Activated CD8-positive, alpha-beta T cell treated with anti-CD3 and anti-CD28 coated beads, Interleukin-2, amount 10 ng/mL, durations not matched to agents 7 days and 5 days (primary cell): ENCODE measurements around the gene CD69. TPM values are rescaled to one million over a fixed set of nuclear protein-coding genes. Genes with fewer than 3 reads are reported as not detected.
"Not testable (repeated sequence)": the region's sequence is repeated elsewhere in the genome, so short reads cannot be mapped to it uniquely, and the experiment has no call there.

ENCODE experiments used
- ATAC-seq: fragments of 150-1000 bp; cut with Tn5 transposase; one replicate; pipeline ENCODE4 v1.10.0; 2021; ENCODE audit warnings: moderate library complexity
- CTCF ChIA-PET: fragments of 350-600 bp; sonication (Branson Sonifier 250); formaldehyde crosslinking; loops from one replicate; lab custom pipeline; 2021; ENCODE audit warnings: antibody characterized with exemption; lab: Charles Lee
- POLR2A ChIA-PET: fragments of 350-600 bp; sonication (Branson Sonifier 250); formaldehyde crosslinking; loops from one replicate; lab custom pipeline; 2021; ENCODE audit warnings: antibody characterized with exemption; lab: Charles Lee
- DNase-seq: peaks from one replicate; pipeline ENCODE4 v3.0.0-alpha.2; 2020
- H3K27ac Mint-ChIP-seq: one replicate; pipeline ENCODE4 v1.8.0; 2021; ENCODE audit warnings: mild to moderate bottlenecking, mixed read lengths
- H3K27me3 Mint-ChIP-seq: one replicate; pipeline ENCODE4 v1.8.0; 2021; ENCODE audit warnings: low read depth, mixed read lengths
- H3K36me3 Mint-ChIP-seq: one replicate; pipeline ENCODE4 v1.8.0; 2021; ENCODE audit warnings: low read depth, mixed read lengths
- H3K4me1 Mint-ChIP-seq: one replicate; pipeline ENCODE4 v1.8.0; 2021; ENCODE audit warnings: low read depth, mixed read lengths
- H3K4me3 Mint-ChIP-seq: one replicate; pipeline ENCODE4 v1.8.0; 2021; ENCODE audit warnings: mild to moderate bottlenecking, mixed read lengths
- H3K9me3 Mint-ChIP-seq: one replicate; pipeline ENCODE4 v1.8.0; 2022; ENCODE audit warnings: mixed read lengths; ENCODE audit not compliant: insufficient read depth
- total RNA-seq, 2 experiments: library from RNA; stranded (reverse); gene quantifications; one replicate each; pipeline ENCODE4 v1.2.3, GENCODE V29; 2021

The CD69 gene
- total RNA-seq, 2 experiments from 2014 or later = 115 to 116 TPM

GRCh38 chr12:9707864-9708808 lies 52.6 kb downstream of the CD69 start:
- ChIA-PET POLR2A (interaction anchor here (0.6 to 1.6 kb wide), 13 partner anchors 9 to 77 kb away, joined by 3 to 9 read pairs (median 4); partner anchors contain the start of gene CLEC2D), CTCF (interaction anchor here (0.7 to 7.8 kb wide), 40 partner anchors 8 to 377 kb away, joined by 3 to 91 read pairs (median 5); partner anchors contain the start of gene CLECL1)
- DNase-seq = peak; percentile 81
- Mint-ChIP-seq H3K27me3 (no peaks in the 10 kb centered on the region), H3K4me1 (peaks cover 48% of the 10 kb centered on the region), H3K27ac (peak overlapping the region; percentile 85), H3K4me3 (peak overlapping the region; percentile 55), H3K36me3 (peaks cover 40% of the 10 kb centered on the region), H3K9me3 (peaks cover 10% of the 10 kb centered on the region)
- ATAC-seq = peak; percentile 84

GRCh38 chr12:9707356-9707755 lies 53.3 kb downstream of the CD69 start:
- H3K9me3 Mint-ChIP-seq = peaks cover 10% of the 10 kb centered on the region
- peaks cover 40% of the 10 kb centered on the region for H3K36me3 Mint-ChIP-seq
- ChIA-PET POLR2A (interaction anchor here (0.9 to 1.6 kb wide), 4 partner anchors 8 to 76 kb away, joined by 3 read pairs; partner anchors contain the start of gene CLECL1), CTCF (interaction anchor here (0.9 to 7.8 kb wide), 17 partner anchors 8 to 102 kb away, joined by 3 to 91 read pairs (median 6); partner anchors contain the start of gene CLECL1)
- H3K4me3 Mint-ChIP-seq = peak overlapping the region; percentile 55
- H3K27me3 Mint-ChIP-seq = no peaks in the 10 kb centered on the region
- DNase-seq (no peak), ATAC-seq (no peak)
- H3K4me1 Mint-ChIP-seq = peaks cover 54% of the 10 kb centered on the region
- H3K27ac Mint-ChIP-seq = peak overlapping the region; percentile 85

- H3K27ac Mint-ChIP-seq = no peak overlapping the region
- H3K4me3 Mint-ChIP-seq = no peak overlapping the region
- CTCF ChIA-PET = interaction anchor here (0.9 to 7.8 kb wide), 9 partner anchors 9 to 72 kb away, joined by 3 to 91 read pairs (median 6); partner anchors contain the start of gene CLECL1
Measured at GRCh38 chr12:9706086-9706685, 54.5 kb downstream of the CD69 start.

GRCh38 chr12:9704561-9704960 lies 56.1 kb downstream of the CD69 start:
- peaks cover 10% of the 10 kb centered on the region for H3K9me3 Mint-ChIP-seq
- H3K27ac Mint-ChIP-seq, H3K4me3 Mint-ChIP-seq, ATAC-seq, POLR2A ChIA-PET, H3K27me3 Mint-ChIP-seq, DNase-seq: not testable (repeated sequence)
- peaks cover 45% of the 10 kb centered on the region for H3K36me3 Mint-ChIP-seq
- peaks cover 76% of the 10 kb centered on the region for H3K4me1 Mint-ChIP-seq
- CTCF ChIA-PET = interaction anchor here (1.2 kb wide), 1 partner anchor 70 kb away, joined by 5 read pairs; no protein-coding TSS in a partner anchor

More at GRCh38 chr12:9706086-9706685, 54.5 kb downstream of the CD69 start:
- peaks cover 10% of the 10 kb centered on the region for H3K9me3 Mint-ChIP-seq
- H3K4me1 Mint-ChIP-seq = peaks cover 66% of the 10 kb centered on the region
- H3K36me3 Mint-ChIP-seq = peaks cover 37% of the 10 kb centered on the region
- no peaks in the 10 kb centered on the region for H3K27me3 Mint-ChIP-seq
- no peak for DNase-seq
- ATAC-seq = no peak
- POLR2A ChIA-PET = interaction anchor here (0.7 to 0.9 kb wide), 3 partner anchors 11 to 52 kb away, joined by 3 read pairs; partner anchors contain the start of gene CLECL1

Other genes with a start within 250 kb of the CD69 start
- 1 to 10 TPM; 6.0 to 6.3 TPM for gene KLRB1, start 153.0 kb downstream of the CD69 start, total RNA-seq
- 100 to 1,000 TPM; 277 to 282 TPM for gene CLEC2D, start 91.2 kb downstream of the CD69 start, total RNA-seq
- gene CLECL1, start 27.8 kb downstream of the CD69 start, total RNA-seq = 1 to 10 TPM; 1.3 to 1.6 TPM
- gene KLRF1, start 66.6 kb upstream of the CD69 start, total RNA-seq = under 1 TPM in 1 of 2 experiments, not detected in 1; 0.42 TPM
- gene CLEC2B, start 108.5 kb upstream of the CD69 start, total RNA-seq = 10 to 100 TPM; 55.2 to 58.8 TPM
- gene KLRF2, start 120.6 kb upstream of the CD69 start, total RNA-seq = under 1 TPM; 0.79 to 0.94 TPM
- not detected for gene CLEC2A, start 171.5 kb upstream of the CD69 start, total RNA-seq
- gene CLEC12A, start 210.5 kb upstream of the CD69 start, total RNA-seq = 1 to 10 TPM; 4.8 to 6.3 TPM
- not detected for gene CLEC1B, start 238.2 kb upstream of the CD69 start, total RNA-seq
- gene CLEC12B, start 249.7 kb upstream of the CD69 start, total RNA-seq = under 1 TPM; 0.31 to 0.87 TPM